HG02938 (cell line): ENCODE results near the gene PRRT4.

ENCODE experiments used
- ATAC-seq: cut with Tn5 transposase; IDR thresholded peaks from one replicate; pipeline ENCODE4 v1.9.1; 2021; ENCODE audit warnings: mild to moderate bottlenecking, moderate library complexity; ENCODE audit not compliant: unreplicated experiment

The PRRT4 gene

GRCh38 chr7:128376077-128376476, 14.6 kb upstream of the PRRT4 start:
- ATAC-seq, result no peak

GRCh38 chr7:128374041-128374440, 12.6 kb upstream of the PRRT4 start:
- ATAC-seq, result no peak

- ATAC-seq, result no peak
These were observed 12.1 kb upstream of the PRRT4 start for GRCh38 chr7:128373606-128374005.

GRCh38 chr7:128370491-128370890, 9.0 kb upstream of the PRRT4 start:
- no peak for ATAC-seq

GRCh38 chr7:128366986-128367385, 5.5 kb upstream of the PRRT4 start:
- ATAC-seq, result no peak

GRCh38 chr7:128366300-128366699, 4.8 kb upstream of the PRRT4 start:
- ATAC-seq, result no peak

GRCh38 chr7:128365432-128365831, 3.9 kb upstream of the PRRT4 start:
- ATAC-seq, result no peak

- no peak for ATAC-seq
These were observed 2.8 kb upstream of the PRRT4 start for GRCh38 chr7:128364166-128364870.

GRCh38 chr7:128363261-128363721, 1.8 kb upstream of the PRRT4 start:
- no peak for ATAC-seq

GRCh38 chr7:128362670-128363069, 1.2 kb upstream of the PRRT4 start:
- no peak for ATAC-seq

- ATAC-seq, result no peak
These were observed 1.2 kb downstream of the PRRT4 start for GRCh38 chr7:128360359-128360678.

GRCh38 chr7:128359939-128360338, 1.6 kb downstream of the PRRT4 start:
- no peak for ATAC-seq

GRCh38 chr7:128359336-128359735, 2.2 kb downstream of the PRRT4 start:
- ATAC-seq, result no peak

GRCh38 chr7:128358233-128358632, 3.3 kb downstream of the PRRT4 start:
- ATAC-seq, result no peak

GRCh38 chr7:128357217-128357613, 4.3 kb downstream of the PRRT4 start:
- ATAC-seq, result no peak

GRCh38 chr7:128356546-128357216, 4.8 kb downstream of the PRRT4 start:
- no peak for ATAC-seq

- ATAC-seq, result no peak
These were observed 7.9 kb downstream of the PRRT4 start for GRCh38 chr7:128353610-128354009.

- ATAC-seq, result no peak
These were observed 8.3 kb downstream of the PRRT4 start for GRCh38 chr7:128353189-128353588.

- ATAC-seq, result no peak
These were observed 8.9 kb downstream of the PRRT4 start for GRCh38 chr7:128352636-128353035.

- no peak for ATAC-seq
These were observed 9.3 kb downstream of the PRRT4 start for GRCh38 chr7:128352153-128352537.

- no peak for ATAC-seq
These were observed 10.0 kb downstream of the PRRT4 start for GRCh38 chr7:128351296-128352152.
